Cardiac muscle cell (in vitro differentiated cells and primary cell): ENCODE data around the gene SLC15A4. TPM values are rescaled to one million over a fixed set of nuclear protein-coding genes. Genes with fewer than 3 reads are reported as not detected.
A peak's percentile ranks its signal among the peaks of the same experiment; 100 is the strongest.

ENCODE experiments used
- DNase-seq, 2 donors: peaks; one replicate each; pipeline versions ENCODE4 v3.0.0 to v3.0.0-alpha.2; 2010 to 2017; ENCODE audit warnings: low read depth in 1 of 2, low spot score in 1 of 2
- H3K27ac ChIP-seq: fragments of 200-600 bp; sonication (generic); 2 replicates; pipeline ENCODE4 v1.5.1; 2016
- H3K27me3 ChIP-seq: fragments of 200-600 bp; sonication (generic); 2 replicates; pipeline ENCODE4 v1.6.0; 2016; ENCODE audit warnings: control low read depth
- H3K36me3 ChIP-seq: fragments of 200-600 bp; sonication (generic); 2 replicates; pipeline ENCODE4 v1.5.1; 2016; ENCODE audit warnings: control low read depth
- H3K4me1 ChIP-seq: fragments of 200-600 bp; sonication (generic); 2 replicates; pipeline ENCODE4 v1.8.1; 2017; ENCODE audit warnings: low read depth, mild to moderate bottlenecking, mixed run types
- H3K4me3 ChIP-seq: fragments of 200-600 bp; sonication (generic); 2 replicates; pipeline ENCODE4 v1.5.1; 2016; ENCODE audit warnings: mild to moderate bottlenecking
- H3K9me3 ChIP-seq: fragments of 200-600 bp; sonication (generic); 2 replicates; pipeline ENCODE4 v1.5.1; 2017; ENCODE audit warnings: low read depth, mild to moderate bottlenecking, control low read depth
- CTCF ChIP-seq: IDR thresholded peaks from 2 replicates; pipeline ENCODE4 v1.5.1; 2012; ENCODE audit warnings: low read depth, mild to moderate bottlenecking, low read length
- polyA plus RNA-seq: library from polyadenylated mRNA; unstranded; fragments of >200 nt; fragmentation: Nextera tagmentation; extraction: Ambion mirVana; gene quantifications from 2 replicates; pipeline ENCODE4 v1.2.1, GENCODE V29; 2016
- total RNA-seq: library from RNA; depleted of rRNA; stranded (reverse); fragments of >200 nt; gene quantifications from 2 replicates; pipeline ENCODE4 v1.2.3, GENCODE V29; 2016

SLC15A4 gene
- total and polyA plus RNA-seq, 2 experiments from 2014 or later = 27.2 to 39.4 TPM

- peak in 1 of 2 donors; percentile 59 for DNase-seq
- TF ChIP-seq CTCF = no peak
- H3K4me3 ChIP-seq = no peak overlapping the region
- no peaks in the 10 kb centered on the region for H3K27me3 ChIP-seq
- H3K27ac ChIP-seq = no peak overlapping the region
- H3K36me3 ChIP-seq = no peaks in the 10 kb centered on the region
- H3K4me1 ChIP-seq = peaks cover 9% of the 10 kb centered on the region
- H3K9me3 ChIP-seq = no peaks in the 10 kb centered on the region
Observed at GRCh38 chr12:128818065-128819022, 5.4 kb downstream of the SLC15A4 start.

GRCh38 chr12:128817111-128818015 is 6.4 kb downstream of the SLC15A4 start:
- peak in 1 of 2 donors; percentile 23 for DNase-seq
- Histone ChIP-seq H3K4me3 (no peak overlapping the region), H3K9me3 (no peaks in the 10 kb centered on the region), H3K27me3 (no peaks in the 10 kb centered on the region), H3K36me3 (no peaks in the 10 kb centered on the region), H3K27ac (no peak overlapping the region), H3K4me1 (peaks cover 7% of the 10 kb centered on the region)
- TF ChIP-seq CTCF = no peak

- no peak for DNase-seq
- TF ChIP-seq CTCF = no peak
- Histone ChIP-seq H3K27ac (no peak overlapping the region), H3K4me1 (peaks cover 6% of the 10 kb centered on the region), H3K27me3 (no peaks in the 10 kb centered on the region), H3K36me3 (no peaks in the 10 kb centered on the region), H3K4me3 (no peak overlapping the region), H3K9me3 (no peaks in the 10 kb centered on the region)
Observed at GRCh38 chr12:128816643-128816920, 7.2 kb downstream of the SLC15A4 start.

GRCh38 chr12:128815779-128816642 is 7.7 kb downstream of the SLC15A4 start:
- H3K4me3 ChIP-seq = no peak overlapping the region
- no peak for TF ChIP-seq CTCF
- H3K9me3 ChIP-seq = no peaks in the 10 kb centered on the region
- no peak overlapping the region for H3K27ac ChIP-seq
- DNase-seq = no peak
- no peaks in the 10 kb centered on the region for H3K36me3 ChIP-seq
- no peaks in the 10 kb centered on the region for H3K27me3 ChIP-seq
- peaks cover 6% of the 10 kb centered on the region for H3K4me1 ChIP-seq
